H4 (cell line): Measurements from ENCODE around the gene PPP2R5D. TPM values are rescaled to one million over a fixed set of nuclear protein-coding genes. Genes with fewer than 3 reads are reported as not detected.

Experiments used
- DNase-seq: peaks from one replicate; pipeline ENCODE4 v3.0.0-alpha.2; 2015; ENCODE audit warnings: low spot score
- total RNA-seq: library from RNA; depleted of rRNA; stranded (reverse); fragments of >200 nt; shearing (Covaris generic); gene quantifications from 2 replicates; pipeline ENCODE4 v1.2.3, GENCODE V29; 2014; rRNA removed

The PPP2R5D gene
- total RNA-seq, 1 experiment from 2014 or later: 70.8 TPM

DNA sequence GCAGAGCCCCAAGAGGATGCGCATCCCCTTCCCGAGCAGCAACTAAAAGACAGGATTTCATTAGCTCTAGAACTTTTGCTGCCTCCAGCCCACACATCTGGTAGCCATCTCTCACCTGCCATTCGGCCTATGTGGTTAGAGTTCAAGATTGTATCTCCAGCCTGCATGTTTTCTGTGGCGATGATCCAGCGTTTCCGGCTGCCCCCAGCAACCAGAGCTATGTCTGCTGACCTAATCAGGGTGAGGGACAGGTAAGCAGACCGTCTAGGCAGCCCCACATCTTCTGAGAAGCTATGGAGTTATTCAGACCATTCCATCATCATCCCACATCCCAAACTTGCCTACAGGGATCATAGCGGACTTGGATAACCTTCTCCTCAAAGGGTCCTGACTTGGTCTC is 71.6 kb downstream of the PPP2R5D start:
- no peak for DNase-seq

DNA sequence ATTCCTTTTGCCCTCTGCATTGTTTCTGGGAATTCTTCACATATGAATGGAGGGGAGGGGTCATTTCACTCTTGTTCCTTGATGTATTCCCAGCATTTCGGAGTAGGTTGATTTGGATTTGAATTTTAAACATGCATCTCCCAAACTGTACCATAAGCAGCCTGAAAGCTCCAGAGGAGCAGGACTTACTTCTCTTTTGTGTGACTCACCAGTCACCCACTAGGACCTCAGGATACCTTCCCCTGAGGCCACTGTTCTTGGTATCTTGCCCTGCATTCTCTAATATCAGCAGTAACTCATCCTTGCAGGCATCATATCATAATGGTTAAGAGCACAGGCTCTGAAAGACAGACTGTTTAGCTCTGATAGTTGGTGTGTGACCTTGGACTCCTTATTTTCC is 74.2 kb downstream of the PPP2R5D start:
- no peak for DNase-seq

DNA sequence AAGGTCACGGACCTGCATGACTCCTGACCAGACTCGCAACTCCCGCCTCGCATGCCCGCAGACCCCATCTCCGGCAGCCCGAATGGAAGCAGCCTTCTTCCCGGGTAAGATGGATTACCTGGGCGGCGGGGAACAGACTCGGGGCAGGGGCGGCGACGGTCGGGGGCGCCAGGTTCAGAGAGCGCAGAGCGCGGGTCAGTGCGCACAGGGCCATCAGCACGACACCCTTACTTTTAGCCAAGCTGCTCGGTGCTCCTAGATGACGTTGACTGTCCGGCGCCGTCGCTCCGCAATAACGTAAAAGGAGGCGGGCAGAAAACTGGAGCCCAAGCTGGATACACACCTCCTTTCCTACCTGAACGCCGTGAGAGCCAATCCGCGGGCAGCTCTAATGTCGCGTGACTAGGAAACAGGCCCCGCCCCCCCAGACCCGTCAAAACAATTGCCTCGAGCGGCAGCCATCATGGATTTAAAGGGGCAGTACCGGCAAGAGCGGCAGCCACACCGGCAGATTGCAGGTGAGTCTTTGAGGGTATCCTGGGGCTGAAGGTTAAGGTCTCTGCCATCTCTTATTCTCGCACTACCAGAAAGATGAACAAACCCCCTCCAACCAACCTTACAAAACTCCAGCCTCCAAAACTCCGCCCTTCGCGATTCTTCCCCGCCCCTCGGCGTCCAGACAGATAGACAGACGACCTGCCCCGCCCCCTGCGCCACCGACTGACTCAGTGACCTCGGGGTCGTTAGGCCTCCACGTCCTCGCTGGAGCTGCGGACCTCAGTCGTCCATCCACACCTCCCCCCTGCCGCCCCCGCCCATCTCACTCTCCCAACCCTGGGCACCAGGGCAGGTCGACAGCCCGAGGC is 75.0 kb downstream of the PPP2R5D start, which contains the start of the genes KLC4 and MRPL2:
TSS of gene KLC4 (plus strand) at position 464 of the 866 bp plus-strand sequence. CDS start 1,705 bp downstream, outside the sequence.
TSS of gene MRPL2 (minus strand) at position 267 of the 866 bp plus-strand sequence. CDS start at position 214, 53 bp downstream.
- peak; percentile 99 for DNase-seq

DNA sequence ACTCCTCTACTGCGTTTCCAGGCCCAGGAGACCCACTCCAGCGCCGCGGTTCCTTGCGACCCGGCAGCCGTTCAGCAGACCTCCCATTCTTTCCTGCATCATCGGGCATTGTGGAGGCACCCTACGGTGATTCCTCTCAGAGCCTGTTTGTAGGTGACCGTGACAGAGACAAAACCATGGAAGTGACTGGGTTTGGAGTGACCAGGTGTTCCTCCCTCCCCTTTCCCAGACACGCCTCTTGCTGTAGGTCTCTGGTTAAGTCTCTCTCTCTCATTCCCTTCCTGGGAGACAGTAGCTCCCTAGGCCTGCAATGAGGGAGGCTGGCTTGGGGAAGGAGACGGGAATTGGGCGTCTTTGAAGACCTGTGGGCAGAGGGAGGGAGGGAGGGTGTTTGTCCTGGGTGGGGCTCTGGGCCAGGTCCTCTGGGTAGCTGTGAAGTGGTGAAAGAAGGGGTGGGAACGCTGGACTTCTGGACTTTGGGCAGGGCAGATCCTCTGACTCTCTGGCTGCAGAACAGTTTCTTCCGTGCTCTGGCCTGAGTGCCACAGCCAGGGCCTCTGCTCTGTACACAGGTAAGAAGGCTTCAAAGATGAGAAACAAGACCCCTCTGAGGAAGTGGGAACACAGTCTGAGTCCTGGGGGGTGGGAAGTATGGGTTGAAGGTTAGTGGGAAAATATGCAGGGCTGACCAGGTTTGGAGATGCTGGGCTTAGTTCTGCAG is 75.8 kb downstream of the PPP2R5D start:
- DNase-seq: no peak

DNA sequence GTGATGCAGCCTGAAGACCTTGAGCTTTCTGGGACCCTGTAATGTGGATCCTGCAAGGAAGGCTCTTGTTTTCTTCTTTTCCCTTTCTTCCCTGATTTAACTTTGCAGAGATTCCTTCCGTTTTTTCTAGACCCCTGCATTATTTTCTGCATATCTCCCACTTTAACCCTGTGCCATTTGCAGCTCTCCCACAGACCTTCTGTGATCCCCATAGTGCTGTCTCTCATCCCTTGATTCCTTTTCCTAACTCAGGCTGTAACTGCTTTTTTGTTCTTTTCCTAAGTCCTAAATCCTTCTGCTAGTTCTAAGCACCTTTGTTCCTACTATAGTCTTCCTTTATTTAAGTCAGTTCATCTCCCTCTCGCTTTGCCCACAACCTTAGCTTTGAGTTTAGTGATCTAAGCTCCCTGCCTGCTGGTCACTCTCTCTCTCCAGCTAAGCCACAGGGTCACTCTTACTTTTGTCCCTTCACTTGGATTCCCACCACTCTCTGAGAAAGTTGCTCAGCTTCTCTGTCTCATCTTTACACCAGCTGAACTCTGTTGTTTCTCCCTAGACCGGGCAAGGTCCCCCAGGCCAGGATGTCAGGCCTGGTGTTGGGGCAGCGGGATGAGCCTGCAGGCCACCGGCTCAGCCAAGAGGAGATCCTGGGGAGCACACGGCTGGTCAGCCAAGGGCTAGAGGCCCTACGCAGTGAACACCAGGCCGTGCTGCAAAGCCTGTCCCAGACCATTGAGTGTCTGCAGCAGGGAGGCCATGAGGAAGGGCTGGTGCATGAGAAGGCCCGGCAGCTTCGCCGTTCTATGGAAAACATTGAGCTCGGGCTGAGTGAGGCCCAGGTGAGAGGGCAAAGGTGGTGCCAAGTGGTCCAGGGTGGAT is 76.6 kb downstream of the PPP2R5D start:
- DNase-seq: no peak

DNA sequence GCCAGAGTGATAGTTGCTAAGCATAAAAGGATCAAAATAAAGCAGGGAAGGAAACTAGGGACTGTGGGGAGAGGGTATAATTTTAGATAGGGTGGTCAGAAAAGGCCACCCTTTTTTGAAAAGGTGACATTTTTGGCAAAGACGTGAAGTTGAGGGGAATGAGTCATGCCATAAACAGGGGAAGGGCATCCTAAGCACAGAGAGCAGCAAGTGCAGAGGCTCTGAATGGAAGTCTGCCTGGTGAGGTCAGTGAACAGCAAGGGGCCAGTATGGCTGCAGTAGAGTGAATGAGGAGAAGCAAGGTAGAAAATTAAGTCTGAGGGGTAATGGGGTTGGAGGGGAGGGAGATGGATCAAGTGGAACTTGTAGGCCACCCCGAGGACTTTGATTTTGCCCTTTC is 77.5 kb downstream of the PPP2R5D start:
- no peak for DNase-seq

Other genes starting within 250 kb of the PPP2R5D start
- gene TBCC, start 238.5 kb upstream of the PPP2R5D start, total RNA-seq: 49.7 and 66.4 TPM in 2 replicates
- gene BICRAL, start 202.5 kb upstream of the PPP2R5D start, total RNA-seq: 2.3 and 3.4 TPM in 2 replicates
- gene RPL7L1, start 105.0 kb upstream of the PPP2R5D start, total RNA-seq: 188 and 203 TPM in 2 replicates
- not detected in 2 replicates for gene PTCRA, start 68.5 kb upstream of the PPP2R5D start, total RNA-seq
- 34.0 and 50.6 TPM in 2 replicates for gene CNPY3, start 55.1 kb upstream of the PPP2R5D start, total RNA-seq
- not detected in 2 replicates for gene GNMT, start 23.8 kb upstream of the PPP2R5D start, total RNA-seq
- 39.2 and 45.8 TPM in 2 replicates for gene PEX6, start 5.4 kb upstream of the PPP2R5D start, total RNA-seq
- 154 and 171 TPM in 2 replicates for gene MEA1, start 29.4 kb downstream of the PPP2R5D start, total RNA-seq
- 77.4 and 95.0 TPM in 2 replicates for gene KLHDC3, start 29.7 kb downstream of the PPP2R5D start, total RNA-seq
- gene RRP36, start 37.1 kb downstream of the PPP2R5D start, total RNA-seq: 204 and 205 TPM in 2 replicates
- gene CUL7, start 69.3 kb downstream of the PPP2R5D start, total RNA-seq: 12.8 and 13.2 TPM in 2 replicates
- 53.7 and 63.2 TPM in 2 replicates for gene MRPL2, start 74.9 kb downstream of the PPP2R5D start, total RNA-seq
- 11.6 and 21.7 TPM in 2 replicates for gene KLC4, start 75.1 kb downstream of the PPP2R5D start, total RNA-seq
- gene PTK7, start 91.7 kb downstream of the PPP2R5D start, total RNA-seq: 46.0 and 57.7 TPM in 2 replicates
- 11.0 and 12.8 TPM in 2 replicates for gene SRF, start 186.7 kb downstream of the PPP2R5D start, total RNA-seq
- 18.2 and 18.5 TPM in 2 replicates for gene CUL9, start 197.6 kb downstream of the PPP2R5D start, total RNA-seq
- gene DNPH1, start 244.9 kb downstream of the PPP2R5D start, total RNA-seq: 110 and 147 TPM in 2 replicates